Pons (tissue), 1 donor: ENCODE data around the gene KYAT1.

Experiments
- DNase-seq: peaks from one replicate; pipeline ENCODE4 v3.0.0-alpha.2; 2016; ENCODE audit warnings: low spot score

Gene KYAT1

DNA sequence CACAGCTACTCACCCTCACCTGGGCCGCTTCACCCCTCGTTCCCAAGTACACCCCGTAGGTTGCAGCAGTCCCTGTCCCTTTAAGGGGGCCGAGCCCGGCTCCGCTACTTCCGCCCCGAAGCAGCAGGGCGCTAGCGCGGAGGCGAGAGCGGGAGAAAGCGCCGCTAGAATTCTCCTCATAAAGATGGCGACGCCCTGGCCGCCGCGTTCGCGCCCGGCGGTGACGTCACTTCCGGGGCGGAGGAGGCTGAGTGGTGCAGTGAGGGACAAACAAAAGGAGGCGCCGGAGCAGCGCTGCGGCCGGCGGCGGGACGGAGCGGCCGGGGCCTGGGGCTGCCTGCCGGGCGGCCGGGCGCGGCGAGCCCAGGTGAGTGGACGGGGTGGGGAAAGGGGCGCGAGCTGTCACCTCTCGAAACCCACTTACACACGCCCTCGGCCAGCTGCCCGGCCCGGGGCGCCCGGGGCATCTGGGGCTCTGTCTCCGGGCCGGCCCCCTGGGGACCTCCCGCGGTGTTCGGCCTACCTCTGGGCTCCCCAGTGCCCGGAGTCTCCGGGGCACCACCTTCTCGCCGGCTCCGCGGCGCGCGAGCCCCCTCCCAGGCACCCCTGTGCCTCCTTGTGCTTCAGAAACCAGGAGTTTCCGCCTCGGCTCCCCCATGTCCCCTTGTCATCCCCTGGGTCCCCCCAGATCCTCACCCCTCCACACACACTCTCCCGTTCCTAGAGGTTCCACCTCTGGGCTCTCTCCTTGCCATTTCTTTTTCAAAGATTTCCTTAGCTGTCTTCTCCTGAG, at the start of gene KYAT1, which contains the start of gene LRRC8A:
Gene KYAT1 (minus strand): TSS at position 67 of the 793 bp plus-strand sequence. CDS start 36,545 bp downstream, outside the sequence.
Gene LRRC8A (plus strand): TSS at position 250 of the 793 bp plus-strand sequence. CDS start 25,032 bp downstream, outside the sequence.
- peak; percentile 97 for DNase-seq

DNA sequence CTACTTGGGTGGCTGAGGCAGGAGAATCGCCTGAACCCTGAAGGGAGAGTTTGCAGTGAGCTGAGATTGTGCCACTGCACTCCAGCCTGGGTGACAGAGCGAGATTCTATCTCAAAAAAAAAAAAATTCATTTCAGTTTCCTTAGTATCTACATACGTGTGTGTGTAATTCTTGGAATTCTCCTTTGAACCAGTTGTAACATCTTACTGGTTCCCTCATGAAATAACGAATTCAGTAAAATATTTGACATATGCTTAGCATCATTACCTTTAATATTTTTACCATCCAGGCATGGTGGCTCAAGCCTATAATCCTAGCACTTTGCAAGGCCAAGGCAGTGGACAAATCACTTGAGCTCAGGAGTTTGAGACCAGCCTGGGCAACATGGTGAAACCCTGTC, 47.8 kb upstream of the KYAT1 start:
- DNase-seq = no peak

DNA sequence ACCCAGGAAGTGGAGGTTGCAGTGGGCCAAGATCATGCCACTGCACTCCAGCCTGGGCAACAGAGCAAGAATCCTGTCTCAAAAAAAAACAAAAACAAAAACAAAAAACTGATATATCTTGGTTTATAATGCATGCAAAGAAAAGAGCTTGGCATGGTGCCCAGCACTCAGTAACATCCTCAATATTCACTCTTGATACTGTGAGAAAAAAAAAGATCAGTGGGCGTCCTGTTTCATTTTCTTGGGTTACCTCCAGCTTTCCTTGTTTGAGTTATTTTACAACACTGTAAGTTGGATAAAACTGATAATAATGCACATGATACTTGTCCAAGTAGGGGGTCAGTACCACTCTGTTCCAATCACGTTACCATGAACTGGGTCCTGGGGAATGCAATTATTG, 46.9 kb upstream of the KYAT1 start:
- DNase-seq = no peak

DNA sequence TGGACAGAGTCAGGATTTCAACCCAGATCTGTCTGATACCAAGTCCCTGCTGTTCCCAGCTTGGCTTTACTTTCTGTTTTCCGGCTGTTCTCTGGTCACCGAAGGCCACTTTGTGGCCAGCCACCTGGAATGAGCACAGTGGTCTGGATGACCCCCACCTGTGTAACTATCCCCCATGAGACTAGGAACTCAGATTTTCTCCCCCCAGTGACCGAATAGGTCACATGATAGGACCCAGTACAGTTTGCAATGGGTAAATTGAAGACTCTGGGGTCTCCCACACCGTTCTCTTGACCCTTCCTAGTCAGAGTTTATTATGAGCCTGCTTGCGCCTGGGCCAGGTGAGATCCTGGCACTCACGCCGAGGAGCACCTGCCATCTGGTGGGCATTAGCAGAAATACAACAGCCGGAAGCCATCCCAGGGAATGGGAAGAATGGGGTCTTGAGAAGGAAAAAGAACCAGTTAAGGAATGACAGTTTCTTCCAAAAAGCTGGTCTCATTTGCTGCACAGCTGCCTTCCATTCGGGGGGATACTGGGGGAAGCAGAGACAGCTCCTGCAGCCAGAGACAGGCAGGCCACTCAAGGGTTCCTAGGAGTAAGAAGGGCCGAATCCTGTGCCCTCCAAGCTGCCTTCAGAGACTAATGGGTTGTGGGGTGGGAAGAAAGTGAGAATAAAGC, 46.1 kb upstream of the KYAT1 start:
- no peak for DNase-seq

DNA sequence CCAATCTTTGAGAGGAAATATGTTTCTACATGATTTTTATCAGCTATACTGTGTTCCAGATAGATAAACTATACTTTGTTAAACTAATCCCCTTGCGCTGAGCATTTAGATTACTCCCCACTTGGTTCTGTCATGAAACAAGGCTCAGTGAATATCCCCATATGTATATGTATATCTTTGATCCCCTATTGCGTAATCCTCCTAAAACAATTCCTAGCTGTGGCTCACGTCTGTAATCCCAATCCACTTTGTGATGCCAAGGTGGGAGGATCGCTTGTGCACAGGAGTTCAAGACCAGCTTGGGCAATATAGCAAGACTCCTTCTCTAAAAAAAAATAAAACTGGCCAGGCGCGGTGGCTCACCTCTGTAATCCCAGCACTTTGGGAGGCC, 41.7 kb upstream of the KYAT1 start:
- no peak for DNase-seq

DNA sequence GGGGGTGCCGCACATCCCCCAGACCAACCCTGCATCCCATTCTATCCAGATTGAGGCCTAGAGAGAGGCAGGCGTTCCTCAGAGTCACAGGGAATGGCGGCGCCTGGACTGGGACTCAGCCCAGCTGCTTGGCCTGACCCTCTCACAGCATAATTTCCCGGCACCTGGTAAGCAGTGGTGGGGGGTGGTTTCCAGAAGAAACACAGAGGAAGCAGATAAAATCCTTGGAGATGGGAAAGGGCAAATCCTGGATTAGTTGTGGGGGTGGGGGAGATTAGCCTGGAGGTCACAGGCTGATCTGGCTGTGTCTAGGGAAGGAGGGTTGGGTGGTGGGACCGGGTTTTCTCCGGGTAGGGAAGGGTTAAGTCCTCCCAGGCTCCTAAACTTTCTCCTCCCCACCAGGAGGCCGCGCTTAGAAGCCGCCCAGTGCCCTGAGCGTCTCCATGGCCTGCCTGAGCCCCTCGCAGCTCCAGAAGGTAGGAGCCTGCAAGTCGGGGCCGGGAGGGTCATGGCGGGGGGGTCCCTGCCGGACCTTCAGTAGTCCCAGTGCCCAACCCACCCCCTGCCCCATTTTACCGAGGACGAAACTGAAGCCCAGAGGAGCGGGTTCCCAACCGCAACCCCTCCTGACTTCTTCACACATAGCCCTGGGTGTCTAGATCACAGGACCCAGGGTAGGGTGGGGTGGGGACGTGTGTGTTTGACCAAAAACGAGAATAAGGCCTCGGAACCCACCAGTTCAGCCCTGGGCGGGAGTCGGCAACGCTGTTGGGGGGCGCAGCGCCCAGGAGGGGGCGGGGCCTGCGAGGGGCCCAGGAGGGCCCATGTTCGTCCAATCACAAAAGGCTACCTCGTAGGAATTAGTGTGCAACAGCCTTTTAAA, 40.4 kb upstream of the KYAT1 start:
- no peak for DNase-seq

DNA sequence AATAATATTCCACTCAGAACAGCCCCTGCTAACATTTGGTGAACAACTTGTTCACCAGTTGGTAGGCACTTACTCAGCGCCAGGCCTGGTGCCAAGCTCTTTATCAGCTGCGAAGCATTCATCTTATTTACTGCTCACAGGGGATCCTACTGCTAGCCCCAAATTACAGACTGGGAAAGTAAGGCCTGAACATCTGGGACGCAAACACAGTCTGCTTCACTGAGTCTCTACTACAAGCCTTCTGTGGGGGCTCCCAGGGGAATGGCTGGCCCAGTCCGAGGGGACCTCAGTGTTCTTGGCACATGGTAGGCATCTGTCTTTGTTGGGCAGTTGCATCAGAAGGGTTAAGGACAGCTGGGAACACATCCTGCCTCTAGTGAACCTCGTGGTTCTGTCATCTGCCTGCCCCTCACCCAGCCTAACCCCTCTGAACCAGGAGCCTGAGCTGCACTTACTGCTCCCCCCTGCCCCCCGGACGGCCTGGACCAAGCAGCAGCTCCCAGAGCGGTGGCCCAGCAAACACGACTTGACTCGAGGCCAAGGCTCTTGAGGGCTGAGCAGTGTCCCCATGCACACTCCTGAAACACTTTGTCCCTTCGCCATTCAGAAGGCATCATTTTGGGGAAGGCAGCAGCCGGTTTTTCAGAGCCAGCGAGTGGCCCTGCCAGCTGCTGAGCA, 38.8 kb upstream of the KYAT1 start, which contains the start of gene PHYHD1:
Gene PHYHD1 (plus strand): TSS at position 602 of the 678 bp plus-strand sequence. CDS start 1,342 bp downstream, outside the sequence.
- DNase-seq = peak; percentile 74

DNA sequence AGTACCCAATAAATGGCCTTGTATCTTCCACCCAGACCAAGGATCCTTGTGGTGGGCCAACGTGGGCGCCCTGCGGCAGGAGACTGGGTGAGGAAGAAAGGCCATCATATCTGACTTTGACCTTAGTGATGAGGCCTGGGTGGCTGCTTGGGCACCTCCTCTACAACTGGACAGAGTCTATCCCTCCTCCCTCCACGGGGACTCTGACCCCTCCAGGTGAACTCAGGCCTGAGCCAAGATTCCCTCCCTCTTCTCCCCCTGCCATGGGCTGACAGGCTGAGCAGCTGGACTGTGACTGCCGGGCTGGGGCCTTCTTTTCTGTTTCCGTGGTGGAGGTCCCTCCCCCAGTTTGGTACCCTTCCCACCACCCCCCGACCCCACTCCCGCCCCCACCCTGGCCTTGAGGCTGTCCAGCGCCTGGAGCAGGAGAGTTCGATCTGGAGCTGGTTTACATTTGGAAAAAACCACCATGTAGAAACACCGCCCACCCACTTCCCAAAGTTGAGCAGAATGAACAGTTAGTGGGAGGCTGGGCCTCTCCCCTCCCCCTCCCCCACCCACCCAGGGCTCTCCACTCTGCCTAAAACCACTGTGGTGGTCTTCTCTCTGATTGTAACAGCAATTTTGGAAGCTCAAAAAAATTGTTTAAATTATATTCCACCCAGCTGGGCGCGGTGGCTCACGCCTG, 37.8 kb upstream of the KYAT1 start:
- no peak for DNase-seq

DNA sequence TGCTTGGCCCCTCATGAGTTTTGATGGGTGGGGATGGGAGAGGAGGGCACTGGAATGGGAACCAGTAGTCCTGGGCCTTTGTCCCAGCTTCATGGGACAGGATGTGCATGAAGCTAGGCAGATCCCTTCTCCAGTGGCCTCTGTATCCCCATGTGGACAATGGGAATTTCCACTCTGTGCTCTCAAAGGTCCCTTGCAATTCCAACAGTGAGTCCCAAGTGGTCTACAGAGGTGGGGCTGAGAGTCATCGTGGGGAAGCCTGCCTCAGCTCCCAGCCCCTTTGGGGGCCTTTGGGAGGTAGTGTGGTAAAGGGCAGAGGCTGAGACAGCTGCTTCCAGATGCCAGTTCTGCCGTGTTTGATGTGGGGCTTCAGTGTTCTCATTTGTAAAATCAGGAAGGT, 37.2 kb upstream of the KYAT1 start:
- DNase-seq = no peak

DNA sequence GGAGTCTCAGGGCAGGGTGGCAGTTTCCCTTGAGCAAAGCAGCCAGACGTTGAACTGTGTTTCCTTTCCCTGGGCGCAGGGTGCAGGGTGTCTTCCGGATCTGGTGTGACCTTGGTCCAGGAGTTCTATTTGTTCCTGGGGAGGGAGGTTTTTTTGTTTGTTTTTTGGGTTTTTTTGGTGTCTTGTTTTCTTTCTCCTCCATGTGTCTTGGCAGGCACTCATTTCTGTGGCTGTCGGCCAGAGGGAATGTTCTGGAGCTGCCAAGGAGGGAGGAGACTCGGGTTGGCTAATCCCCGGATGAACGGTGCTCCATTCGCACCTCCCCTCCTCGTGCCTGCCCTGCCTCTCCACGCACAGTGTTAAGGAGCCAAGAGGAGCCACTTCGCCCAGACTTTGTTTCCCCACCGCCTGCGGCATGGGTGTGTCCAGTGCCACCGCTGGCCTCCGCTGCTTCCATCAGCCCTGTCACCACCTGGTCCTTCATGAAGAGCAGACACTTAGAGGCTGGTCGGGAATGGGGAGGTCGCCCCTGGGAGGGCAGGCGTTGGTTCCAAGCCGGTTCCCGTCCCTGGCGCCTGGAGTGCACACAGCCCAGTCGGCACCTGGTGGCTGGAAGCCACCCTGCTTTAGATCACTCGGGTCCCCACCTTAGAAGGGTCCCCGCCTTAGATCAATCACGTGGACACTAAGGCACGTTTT, 35.5 kb upstream of the KYAT1 start:
- peak; percentile 76 for DNase-seq

DNA sequence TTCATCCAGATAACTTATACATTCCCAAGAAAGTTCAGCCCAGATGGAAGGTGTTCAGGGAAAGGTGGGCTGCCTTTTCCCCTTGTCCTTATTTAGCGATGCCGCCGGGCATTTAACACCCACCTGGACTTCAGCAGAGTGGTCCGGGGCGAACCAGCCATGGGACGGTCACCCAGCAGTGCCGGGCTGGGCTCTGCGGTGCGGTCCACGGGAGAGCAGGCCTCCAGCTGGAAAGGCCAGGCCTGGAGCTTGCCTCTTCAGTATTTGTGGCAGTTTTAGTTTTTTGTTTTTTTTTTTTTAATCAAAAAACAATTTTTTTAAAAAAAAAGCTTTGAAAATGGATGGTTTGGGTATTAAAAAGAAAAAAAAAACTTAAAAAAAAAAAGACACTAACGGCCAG, 35.0 kb upstream of the KYAT1 start:
- DNase-seq = no peak

DNA sequence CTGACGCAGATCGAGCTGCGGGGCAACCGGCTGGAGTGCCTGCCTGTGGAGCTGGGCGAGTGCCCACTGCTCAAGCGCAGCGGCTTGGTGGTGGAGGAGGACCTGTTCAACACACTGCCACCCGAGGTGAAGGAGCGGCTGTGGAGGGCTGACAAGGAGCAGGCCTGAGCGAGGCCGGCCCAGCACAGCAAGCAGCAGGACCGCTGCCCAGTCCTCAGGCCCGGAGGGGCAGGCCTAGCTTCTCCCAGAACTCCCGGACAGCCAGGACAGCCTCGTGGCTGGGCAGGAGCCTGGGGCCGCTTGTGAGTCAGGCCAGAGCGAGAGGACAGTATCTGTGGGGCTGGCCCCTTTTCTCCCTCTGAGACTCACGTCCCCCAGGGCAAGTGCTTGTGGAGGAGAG, 34.5 kb upstream of the KYAT1 start:
- no peak for DNase-seq

DNA sequence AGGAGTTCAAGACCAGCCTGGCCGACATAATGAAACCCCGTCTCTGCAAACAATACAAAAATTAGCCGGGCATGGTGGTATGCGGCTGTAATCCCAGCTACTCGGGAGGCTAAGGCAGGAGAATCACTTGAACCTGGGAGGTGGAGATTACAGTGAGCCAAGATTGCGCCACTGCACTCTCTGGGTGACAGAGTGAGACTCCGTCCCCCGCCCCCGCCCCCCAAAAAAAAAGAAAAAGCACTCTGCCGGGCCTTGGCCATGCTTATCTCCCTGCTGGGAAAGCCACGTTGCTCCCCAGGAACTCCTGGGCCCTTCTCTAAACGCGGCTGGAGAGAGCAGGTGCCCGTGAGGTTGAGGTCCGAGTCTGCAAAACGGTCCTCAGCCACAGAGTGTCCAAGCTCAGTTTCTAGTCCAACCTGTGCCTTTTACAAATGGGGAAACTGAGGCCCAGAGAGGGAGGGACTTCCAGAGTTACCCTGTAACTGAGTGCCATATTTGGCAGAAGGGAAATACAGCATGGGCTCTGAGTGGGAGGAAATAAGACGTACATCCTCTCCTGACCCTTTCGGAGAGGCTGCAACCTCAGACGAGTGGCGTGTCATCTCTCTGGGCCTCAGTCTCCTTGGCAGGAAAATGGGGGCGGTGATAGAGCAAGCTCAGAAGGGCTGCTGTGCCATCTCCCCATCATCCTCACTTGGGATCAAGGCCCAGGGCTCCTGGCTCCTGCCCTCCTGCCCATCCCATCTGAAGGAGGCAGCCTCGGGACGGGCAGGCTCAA, 32.4 kb upstream of the KYAT1 start:
- DNase-seq = no peak

DNA sequence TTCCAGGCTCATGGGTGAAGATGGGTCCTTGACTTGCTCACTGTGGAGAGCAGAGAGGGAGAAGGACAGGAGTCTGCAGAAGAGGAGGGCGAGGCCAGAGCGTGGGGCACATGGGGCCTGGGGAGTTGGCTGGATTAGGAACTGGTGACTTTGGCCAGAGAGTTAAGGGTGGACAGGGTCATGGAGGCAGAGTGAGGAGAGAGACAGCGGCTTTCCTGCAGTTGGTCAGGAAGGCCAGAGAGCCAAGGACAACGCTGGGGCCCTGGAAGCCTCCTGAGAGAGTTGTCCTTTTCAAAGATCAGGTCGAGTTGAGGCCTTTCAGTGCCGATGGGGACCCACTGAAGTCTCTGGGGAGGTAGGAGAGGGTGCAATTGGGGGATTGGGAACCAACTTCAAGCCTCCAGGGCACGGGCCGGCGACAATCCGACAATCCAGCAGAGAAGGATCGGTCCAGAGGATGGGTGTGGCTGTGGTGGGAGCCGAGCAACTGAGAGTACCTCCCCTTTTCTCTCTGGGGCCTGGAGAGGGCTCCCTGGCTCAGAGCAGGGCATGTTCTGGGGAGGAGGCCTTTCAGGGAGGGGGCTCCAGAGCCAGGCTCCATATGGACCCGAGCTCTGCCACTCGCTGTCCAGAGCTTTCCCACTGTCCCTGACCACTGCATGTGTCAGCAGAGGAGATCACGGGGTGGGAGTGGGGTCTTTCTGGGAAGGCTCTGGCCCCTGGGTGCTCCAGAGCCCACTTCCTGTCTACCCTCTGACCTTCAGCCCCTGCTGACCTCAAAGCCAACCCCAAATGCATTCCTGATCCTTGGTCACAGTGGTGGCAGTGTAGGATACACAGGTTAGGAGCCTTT, 31.5 kb upstream of the KYAT1 start:
- DNase-seq = no peak

DNA sequence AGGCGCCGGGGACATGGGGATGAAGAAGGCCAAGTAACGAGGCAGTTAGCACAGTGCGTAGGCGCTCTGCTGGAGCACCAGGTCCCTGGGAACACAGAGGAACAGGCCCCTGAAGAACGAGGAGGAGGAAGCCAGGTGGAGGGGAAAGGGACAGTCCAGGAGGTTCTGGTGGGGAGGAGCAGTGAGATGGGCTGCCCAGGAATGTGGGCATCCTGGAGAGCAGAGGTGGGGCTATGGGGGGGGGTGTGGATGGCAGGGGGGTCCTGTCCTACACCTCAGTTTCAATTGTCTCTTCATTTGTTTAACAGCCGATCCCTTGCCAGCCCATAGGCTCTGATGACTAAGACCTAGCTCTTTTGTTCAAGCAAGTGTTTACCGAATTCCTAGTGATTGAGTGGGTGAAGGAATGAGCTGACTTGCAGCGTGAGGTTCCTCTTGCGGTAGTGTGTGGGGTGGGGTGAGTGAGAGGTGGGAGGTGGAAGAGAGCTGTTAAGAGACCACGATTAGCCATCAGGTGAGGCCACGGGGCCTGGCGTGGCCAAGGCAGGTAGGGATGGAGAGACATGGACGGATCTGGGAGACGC, 30.6 kb upstream of the KYAT1 start:
- DNase-seq = no peak

DNA sequence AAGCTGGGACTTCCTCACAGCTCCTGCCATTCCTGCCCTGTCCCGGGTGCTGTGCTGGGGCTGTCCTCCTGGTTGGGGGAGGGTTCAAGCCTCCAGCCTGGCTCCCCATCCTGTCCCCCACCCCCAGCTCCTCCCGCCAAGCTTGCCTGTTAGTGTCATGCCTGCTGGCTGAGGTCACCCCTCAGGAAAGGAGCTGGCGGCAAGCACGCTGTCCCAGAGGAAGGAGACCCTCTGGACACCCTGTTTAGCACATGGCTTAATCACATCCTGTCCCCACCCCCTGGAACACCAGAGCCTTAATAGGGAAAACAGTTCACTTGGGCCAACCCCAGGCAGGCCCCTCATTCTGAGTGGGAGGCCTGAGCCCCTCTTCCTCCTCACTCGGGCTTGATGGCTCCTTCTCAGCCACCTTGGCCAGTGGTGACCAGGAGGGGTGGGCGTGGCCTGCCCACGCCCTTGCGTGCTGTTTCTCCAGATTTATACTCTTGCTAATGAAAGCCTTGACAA, 29.8 kb upstream of the KYAT1 start:
- no peak for DNase-seq

DNA sequence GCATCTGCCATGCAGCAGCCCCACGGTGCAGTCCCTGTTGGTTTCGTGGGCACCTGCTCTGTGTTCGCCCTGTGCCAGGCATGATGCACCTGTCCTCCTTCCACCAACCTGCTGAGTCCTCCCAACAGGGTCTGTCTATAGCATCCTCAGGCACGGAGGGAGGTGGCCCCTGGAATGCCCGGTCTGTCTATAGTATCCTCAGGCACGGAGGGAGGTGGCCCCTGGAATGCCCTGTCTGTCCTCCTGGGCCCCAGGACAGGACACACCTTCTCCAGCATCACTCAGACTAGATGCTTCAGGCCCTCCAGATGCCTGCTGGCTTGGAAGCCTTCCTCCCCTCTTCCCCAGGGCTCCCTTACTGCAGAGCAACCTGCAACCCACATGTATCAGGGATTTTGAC, 29.2 kb upstream of the KYAT1 start:
- DNase-seq = no peak

DNA sequence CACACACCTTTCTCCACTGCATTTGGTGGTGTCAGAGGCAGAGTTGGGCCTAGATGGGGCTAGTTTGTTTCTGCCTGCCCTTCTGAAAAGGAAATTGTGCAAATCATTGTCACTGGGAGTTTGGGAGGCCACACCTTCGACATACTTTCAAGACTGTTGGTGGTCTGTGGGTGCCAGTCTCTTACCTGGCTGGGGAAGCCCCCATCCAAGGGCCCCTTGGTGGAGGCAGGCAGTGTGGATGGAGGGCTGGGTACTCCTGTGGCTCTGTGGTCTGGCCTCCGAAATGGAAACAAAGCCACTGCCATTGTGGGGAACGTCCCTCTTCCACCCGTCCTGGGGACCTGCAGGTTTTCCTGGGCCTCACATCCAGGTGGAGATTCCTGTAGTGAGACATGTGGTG, 28.1 kb upstream of the KYAT1 start:
- DNase-seq = no peak
